CD8-positive, alpha-beta memory T cell (primary cell): ENCODE data around the gene FBXO46. TPM values are rescaled to one million over a fixed set of nuclear protein-coding genes. Genes with fewer than 3 reads are reported as not detected.

Experiments
- CTCF ChIA-PET: fragments of 350-600 bp; sonication (Branson Sonifier 250); formaldehyde crosslinking; loops from one replicate; lab custom pipeline; 2021; ENCODE audit warnings: antibody characterized with exemption; lab: Charles Lee
- POLR2A ChIA-PET: fragments of 350-600 bp; sonication (Branson Sonifier 250); formaldehyde crosslinking; loops from one replicate; lab custom pipeline; 2021; ENCODE audit warnings: antibody characterized with exemption; lab: Charles Lee
- DNase-seq, 5 donors: peaks; one replicate each; pipeline versions ENCODE4 v3.0.0 to v3.0.0-alpha.2; 2020 to 2022; ENCODE audit warnings: mixed read lengths in 1 of 5
- H3K27ac ChIP-seq: one replicate; pipeline ENCODE4 v1.7.0; 2013; ENCODE audit warnings: low read depth, mild to moderate bottlenecking, low read length, moderate library complexity
- H3K27me3 ChIP-seq: 2 replicates; pipeline ENCODE4 v1.7.0; 2013; ENCODE audit warnings: low read length, mild to moderate bottlenecking; ENCODE audit not compliant: insufficient read depth, poor library complexity, severe bottlenecking
- H3K36me3 ChIP-seq: 2 replicates; pipeline ENCODE4 v1.7.0; 2013; ENCODE audit warnings: mild to moderate bottlenecking, low read length, moderate library complexity; ENCODE audit not compliant: insufficient read depth
- H3K4me1 ChIP-seq: 2 replicates; pipeline ENCODE4 v1.7.0; 2013; ENCODE audit warnings: mild to moderate bottlenecking, low read length, moderate library complexity; ENCODE audit not compliant: insufficient read depth
- H3K4me3 ChIP-seq: 2 replicates; pipeline ENCODE4 v1.7.0; 2013; ENCODE audit warnings: mild to moderate bottlenecking, low read length
- H3K9me3 ChIP-seq: 2 replicates; pipeline ENCODE4 v1.7.0; 2013; ENCODE audit warnings: mild to moderate bottlenecking, low read length
- H3K27ac Mint-ChIP-seq, 8 donors: one replicate each; pipeline ENCODE4 v1.8.0; 2020 to 2021; ENCODE audit warnings: mixed read lengths in 8 of 8, mild to moderate bottlenecking in 6 of 8, inconsistent platforms in 3 of 8, moderate library complexity in 3 of 8
- H3K27me3 Mint-ChIP-seq, 2 donors: one replicate each; pipeline ENCODE4 v1.8.0; 2020 to 2021; ENCODE audit warnings: mixed read lengths in 2 of 2, mild to moderate bottlenecking in 1 of 2, moderate library complexity in 1 of 2
- H3K36me3 Mint-ChIP-seq, 3 donors: one replicate each; pipeline ENCODE4 v1.8.0; 2020 to 2021; ENCODE audit warnings: mixed read lengths in 3 of 3, inconsistent platforms in 1 of 3, mild to moderate bottlenecking in 1 of 3
- H3K4me1 Mint-ChIP-seq, 3 donors: one replicate each; pipeline ENCODE4 v1.8.0; 2020 to 2021; ENCODE audit warnings: mixed read lengths in 3 of 3, inconsistent platforms in 1 of 3, mild to moderate bottlenecking in 1 of 3
- H3K4me3 Mint-ChIP-seq, 7 donors: one replicate each; pipeline ENCODE4 v1.8.0; 2020 to 2021; ENCODE audit warnings: mixed read lengths in 7 of 7, mild to moderate bottlenecking in 6 of 7, moderate library complexity in 4 of 7, inconsistent platforms in 2 of 7
- H3K9me3 Mint-ChIP-seq, 5 donors: one replicate each; pipeline ENCODE4 v1.8.0; 2020 to 2022; ENCODE audit warnings: mixed read lengths in 5 of 5, mild to moderate bottlenecking in 3 of 5, moderate library complexity in 2 of 5, inconsistent platforms in 1 of 5
- polyA plus RNA-seq: library from polyadenylated mRNA; unstranded; fragments of 300-500 nt; fragmentation: Illumina TruSeq; gene quantifications from one replicate; pipeline ENCODE4 v1.2.3, GENCODE V29; 2021
- total RNA-seq, 2 experiments: library from RNA; stranded (reverse); gene quantifications; one replicate each; pipeline ENCODE4 v1.2.3, GENCODE V29; 2021

FBXO46 gene
- total and polyA plus RNA-seq, 3 experiments from 2014 or later, result 21.1 to 30.4 (median 25.2) TPM

- no peaks in the 10 kb centered on the region for H3K9me3 ChIP-seq
- no peaks in the 10 kb centered on the region for H3K27me3 Mint-ChIP-seq
- no peaks in the 10 kb centered on the region for H3K9me3 Mint-ChIP-seq
- peak overlapping the region; percentile 83 for H3K27ac ChIP-seq
- H3K36me3 ChIP-seq, result no peaks in the 10 kb centered on the region
- H3K27me3 ChIP-seq, result no peaks in the 10 kb centered on the region
- CTCF ChIA-PET, result interaction anchor here (0.6 to 5.9 kb wide), 10 partner anchors 13 to 278 kb away, joined by 3 to 45 read pairs (median 4); partner anchors contain the start of genes QPCTL, SIX5 and SNRPD2
- peak; percentile 97 to 99 (median 99) for DNase-seq
- H3K27ac Mint-ChIP-seq, result peak overlapping the region; percentile 83 to 99 (median 97)
- POLR2A ChIA-PET, result interaction anchor here (0.5 to 2.4 kb wide), 10 partner anchors 13 to 1557 kb away, joined by 3 to 19 read pairs (median 6); partner anchors contain the start of genes CALM3, DMWD, FBXO46 and QPCTL
- peaks cover 0 to 39% (median 8%) of the 10 kb centered on the region in 3 donors for H3K36me3 Mint-ChIP-seq
- H3K4me3 ChIP-seq, result peak overlapping the region; percentile 82
- peaks cover 24% of the 10 kb centered on the region for H3K4me1 ChIP-seq
- H3K4me3 Mint-ChIP-seq, result peak overlapping the region; percentile 86 to 97 (median 95)
- H3K4me1 Mint-ChIP-seq, result peaks cover 39 to 56% (median 49%) of the 10 kb centered on the region in 3 donors
Observed at GRCh38 chr19:45717131-45717982, 13.3 kb downstream of the FBXO46 start.

GRCh38 chr19:45716359-45717130 is 14.2 kb downstream of the FBXO46 start:
- POLR2A ChIA-PET, result interaction anchor here (0.6 to 2.4 kb wide), 8 partner anchors 14 to 1557 kb away, joined by 3 to 19 read pairs (median 8); partner anchors contain the start of genes DMWD, FBXO46, QPCTL and SIX5
- peak overlapping the region; percentile 86 to 97 (median 95) for H3K4me3 Mint-ChIP-seq
- no peaks in the 10 kb centered on the region for H3K27me3 ChIP-seq

GRCh38 chr19:45715139-45715538 is 15.6 kb downstream of the FBXO46 start:
- Histone ChIP-seq H3K27me3 (no peaks in the 10 kb centered on the region), H3K9me3 (no peaks in the 10 kb centered on the region), H3K4me3 (no peak overlapping the region), H3K36me3 (no peaks in the 10 kb centered on the region), H3K4me1 (peaks cover 24% of the 10 kb centered on the region), H3K27ac (no peak overlapping the region)
- CTCF ChIA-PET, result interaction anchor here (1.1 to 5.9 kb wide), 2 partner anchors 22 to 34 kb away, joined by 3 to 45 read pairs; partner anchors contain the start of genes QPCTL and SNRPD2
- no peaks in the 10 kb centered on the region for H3K9me3 Mint-ChIP-seq
- H3K36me3 Mint-ChIP-seq, result peaks cover 0 to 42% (median 12%) of the 10 kb centered on the region in 3 donors
- peaks cover 43 to 58% (median 51%) of the 10 kb centered on the region in 3 donors for H3K4me1 Mint-ChIP-seq
- peak overlapping the region in 3 of 8 donors; percentile 18 to 29 (median 28) for H3K27ac Mint-ChIP-seq
- DNase-seq, result no peak
- POLR2A ChIA-PET, result interaction anchor here (0.6 to 1.1 kb wide), 4 partner anchors 16 to 746 kb away, joined by 3 to 10 read pairs (median 4); partner anchors contain the start of gene SNRPD2
- H3K4me3 Mint-ChIP-seq, result peak overlapping the region in 3 of 7 donors; percentile 10 to 54 (median 40)
- H3K27me3 Mint-ChIP-seq, result no peaks in the 10 kb centered on the region

More at GRCh38 chr19:45716359-45717130, 14.2 kb downstream of the FBXO46 start:
- peaks cover 24% of the 10 kb centered on the region for H3K4me1 ChIP-seq
- H3K27ac ChIP-seq, result peak overlapping the region; percentile 74
- H3K27ac Mint-ChIP-seq, result peak overlapping the region; percentile 83 to 99 (median 97)
- H3K9me3 ChIP-seq, result no peaks in the 10 kb centered on the region
- H3K36me3 Mint-ChIP-seq, result peaks cover 0 to 38% (median 8%) of the 10 kb centered on the region in 3 donors
- CTCF ChIA-PET, result interaction anchor here (0.6 to 5.9 kb wide), 9 partner anchors 14 to 277 kb away, joined by 3 to 45 read pairs (median 4); partner anchors contain the start of genes QPCTL, SIX5 and SNRPD2
- H3K36me3 ChIP-seq, result no peaks in the 10 kb centered on the region
- DNase-seq, result no peak
- H3K4me1 Mint-ChIP-seq, result peaks cover 39 to 52% (median 45%) of the 10 kb centered on the region in 3 donors
- H3K4me3 ChIP-seq, result peak overlapping the region; percentile 82
- H3K9me3 Mint-ChIP-seq, result no peaks in the 10 kb centered on the region
- no peaks in the 10 kb centered on the region for H3K27me3 Mint-ChIP-seq

GRCh38 chr19:45713141-45713540 is 17.6 kb downstream of the FBXO46 start:
- H3K36me3 ChIP-seq, result no peaks in the 10 kb centered on the region
- ChIA-PET POLR2A (interaction anchor here (0.7 kb wide), 1 partner anchor 887 kb away, joined by 5 read pairs; no protein-coding TSS in a partner anchor), CTCF (interaction anchor here (5.9 kb wide), 1 partner anchor 20 kb away, joined by 45 read pairs; the partner anchor contains the start of genes QPCTL and SNRPD2)
- no peak for DNase-seq
- Mint-ChIP-seq H3K4me3 (no peak overlapping the region), H3K4me1 (peaks cover 32 to 48% (median 42%) of the 10 kb centered on the region in 3 donors), H3K27ac (no peak overlapping the region), H3K9me3 (no peaks in the 10 kb centered on the region), H3K27me3 (no peaks in the 10 kb centered on the region), H3K36me3 (peaks cover 0 to 40% (median 6%) of the 10 kb centered on the region in 3 donors)
- peaks cover 18% of the 10 kb centered on the region for H3K4me1 ChIP-seq
- no peaks in the 10 kb centered on the region for H3K27me3 ChIP-seq
- no peak overlapping the region for H3K4me3 ChIP-seq
- H3K27ac ChIP-seq, result no peak overlapping the region
- no peaks in the 10 kb centered on the region for H3K9me3 ChIP-seq

- H3K4me1 Mint-ChIP-seq, result peaks cover 31 to 44% (median 37%) of the 10 kb centered on the region in 3 donors
- ChIA-PET POLR2A (no interaction called here), CTCF (interaction anchor here (5.9 kb wide), 1 partner anchor 20 kb away, joined by 45 read pairs; the partner anchor contains the start of genes QPCTL and SNRPD2)
- H3K4me3 ChIP-seq, result no peak overlapping the region
- DNase-seq, result no peak
- H3K36me3 Mint-ChIP-seq, result peaks cover 0 to 40% (median 6%) of the 10 kb centered on the region in 3 donors
- no peak overlapping the region for H3K27ac Mint-ChIP-seq
- H3K4me1 ChIP-seq, result peaks cover 14% of the 10 kb centered on the region
- no peaks in the 10 kb centered on the region for H3K9me3 ChIP-seq
- no peak overlapping the region for H3K4me3 Mint-ChIP-seq
- no peaks in the 10 kb centered on the region for H3K27me3 ChIP-seq
- H3K9me3 Mint-ChIP-seq, result no peaks in the 10 kb centered on the region
- no peak overlapping the region for H3K27ac ChIP-seq
- H3K36me3 ChIP-seq, result no peaks in the 10 kb centered on the region
- H3K27me3 Mint-ChIP-seq, result no peaks in the 10 kb centered on the region
Observed at GRCh38 chr19:45712699-45713067, 18.0 kb downstream of the FBXO46 start.

- no peaks in the 10 kb centered on the region for H3K27me3 ChIP-seq
- peak in 1 of 5 donors; percentile 53 for DNase-seq
- no peaks in the 10 kb centered on the region for H3K36me3 ChIP-seq
- Mint-ChIP-seq H3K4me3 (peak overlapping the region in 1 of 7 donors; percentile 37), H3K27me3 (no peaks in the 10 kb centered on the region), H3K9me3 (no peaks in the 10 kb centered on the region), H3K27ac (no peak overlapping the region), H3K36me3 (peaks cover 0 to 36% (median 4%) of the 10 kb centered on the region in 3 donors), H3K4me1 (peaks cover 26 to 38% (median 31%) of the 10 kb centered on the region in 3 donors)
- POLR2A ChIA-PET, result no interaction called here
- H3K4me1 ChIP-seq, result peaks cover 14% of the 10 kb centered on the region
- no peak overlapping the region for H3K27ac ChIP-seq
- CTCF ChIA-PET, result interaction anchor here (0.8 kb wide), 1 partner anchor 18 kb away, joined by 3 read pairs; no protein-coding TSS in a partner anchor
- no peak overlapping the region for H3K4me3 ChIP-seq
- H3K9me3 ChIP-seq, result no peaks in the 10 kb centered on the region
Observed at GRCh38 chr19:45711851-45712698, 18.6 kb downstream of the FBXO46 start.
